GM12801 (cell line): ENCODE results near the gene POU1F1.

ENCODE experiments used
- TF ChIP-seq, protein P1 (sequence below): IDR thresholded peaks from one replicate; pipeline ENCODE4 v1.5.1; 2011; ENCODE audit warnings: control low read depth; ENCODE audit not compliant: insufficient read length; ENCODE audit errors: extremely low read depth

The POU1F1 gene, protein sequence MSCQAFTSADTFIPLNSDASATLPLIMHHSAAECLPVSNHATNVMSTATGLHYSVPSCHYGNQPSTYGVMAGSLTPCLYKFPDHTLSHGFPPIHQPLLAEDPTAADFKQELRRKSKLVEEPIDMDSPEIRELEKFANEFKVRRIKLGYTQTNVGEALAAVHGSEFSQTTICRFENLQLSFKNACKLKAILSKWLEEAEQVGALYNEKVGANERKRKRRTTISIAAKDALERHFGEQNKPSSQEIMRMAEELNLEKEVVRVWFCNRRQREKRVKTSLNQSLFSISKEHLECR

GRCh38 chr3:87276484-87276883, at the start of gene POU1F1:
Gene POU1F1, minus strand, starts transcription at chr3:87276584. Its CDS starts 122 bp downstream, at chr3:87276462.
- TF ChIP-seq, protein P1, sequence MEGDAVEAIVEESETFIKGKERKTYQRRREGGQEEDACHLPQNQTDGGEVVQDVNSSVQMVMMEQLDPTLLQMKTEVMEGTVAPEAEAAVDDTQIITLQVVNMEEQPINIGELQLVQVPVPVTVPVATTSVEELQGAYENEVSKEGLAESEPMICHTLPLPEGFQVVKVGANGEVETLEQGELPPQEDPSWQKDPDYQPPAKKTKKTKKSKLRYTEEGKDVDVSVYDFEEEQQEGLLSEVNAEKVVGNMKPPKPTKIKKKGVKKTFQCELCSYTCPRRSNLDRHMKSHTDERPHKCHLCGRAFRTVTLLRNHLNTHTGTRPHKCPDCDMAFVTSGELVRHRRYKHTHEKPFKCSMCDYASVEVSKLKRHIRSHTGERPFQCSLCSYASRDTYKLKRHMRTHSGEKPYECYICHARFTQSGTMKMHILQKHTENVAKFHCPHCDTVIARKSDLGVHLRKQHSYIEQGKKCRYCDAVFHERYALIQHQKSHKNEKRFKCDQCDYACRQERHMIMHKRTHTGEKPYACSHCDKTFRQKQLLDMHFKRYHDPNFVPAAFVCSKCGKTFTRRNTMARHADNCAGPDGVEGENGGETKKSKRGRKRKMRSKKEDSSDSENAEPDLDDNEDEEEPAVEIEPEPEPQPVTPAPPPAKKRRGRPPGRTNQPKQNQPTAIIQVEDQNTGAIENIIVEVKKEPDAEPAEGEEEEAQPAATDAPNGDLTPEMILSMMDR: no peak

DNA sequence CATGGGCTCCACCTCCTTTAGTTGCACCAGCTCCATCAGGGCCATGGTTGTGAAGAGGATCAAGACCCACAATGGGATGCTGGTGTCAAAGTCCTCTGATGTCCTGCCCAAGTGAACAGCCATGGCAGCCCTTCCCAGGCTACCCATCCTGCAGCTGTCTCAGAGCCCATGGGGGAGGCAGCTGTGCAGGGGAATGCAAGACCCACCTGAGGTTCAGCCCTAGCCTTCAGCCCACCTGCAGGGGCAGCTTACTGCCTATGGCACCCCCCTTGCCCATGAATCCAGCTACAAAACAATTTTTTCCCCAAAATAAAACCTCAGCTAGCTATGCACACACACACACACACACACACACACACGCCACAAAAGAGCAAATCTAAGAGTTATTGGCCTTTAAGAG, 48.2 kb upstream of the POU1F1 start:
- TF ChIP-seq, protein P1: no peak

DNA sequence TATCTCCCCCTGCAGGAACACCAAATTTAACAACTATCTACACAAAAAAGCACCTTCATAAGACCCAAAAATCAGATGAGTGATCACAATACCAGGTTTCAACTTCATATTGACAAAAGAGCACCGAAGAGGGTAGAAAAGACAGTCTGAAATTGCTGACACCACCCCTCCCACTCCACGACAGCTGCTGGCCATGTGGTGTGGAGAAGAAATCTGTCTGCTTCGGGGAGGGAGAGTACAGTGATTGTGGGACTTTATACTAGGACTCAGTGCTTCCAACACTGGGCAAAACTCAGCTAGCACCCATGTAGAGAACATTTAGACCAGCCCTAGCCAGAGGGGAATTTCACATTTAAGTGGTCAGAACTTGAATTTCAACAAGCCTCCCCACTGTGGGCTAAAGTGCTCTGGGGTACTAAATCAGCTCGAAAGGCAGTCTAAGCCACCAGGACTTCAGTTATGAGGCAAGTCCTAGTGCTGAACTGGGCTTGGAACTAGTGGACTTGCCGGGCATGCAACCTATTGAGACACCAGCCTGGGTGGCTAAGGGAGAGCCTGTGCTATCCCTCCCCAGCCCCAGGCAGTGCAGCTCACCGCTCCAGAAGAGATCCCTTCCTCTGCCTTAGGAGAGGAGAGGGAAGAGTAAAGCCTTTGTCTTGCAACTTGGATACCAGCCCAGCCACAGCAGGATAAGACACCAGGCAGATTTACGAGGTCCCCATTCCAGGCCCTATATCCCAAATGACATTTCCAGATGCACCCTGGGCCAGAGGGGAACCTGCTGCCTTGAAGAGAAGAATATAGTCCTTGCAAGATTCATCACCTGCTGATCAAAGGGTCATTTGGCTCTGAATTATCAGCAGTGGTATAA, 44.6 kb upstream of the POU1F1 start:
- TF ChIP-seq, protein P1: no peak

DNA sequence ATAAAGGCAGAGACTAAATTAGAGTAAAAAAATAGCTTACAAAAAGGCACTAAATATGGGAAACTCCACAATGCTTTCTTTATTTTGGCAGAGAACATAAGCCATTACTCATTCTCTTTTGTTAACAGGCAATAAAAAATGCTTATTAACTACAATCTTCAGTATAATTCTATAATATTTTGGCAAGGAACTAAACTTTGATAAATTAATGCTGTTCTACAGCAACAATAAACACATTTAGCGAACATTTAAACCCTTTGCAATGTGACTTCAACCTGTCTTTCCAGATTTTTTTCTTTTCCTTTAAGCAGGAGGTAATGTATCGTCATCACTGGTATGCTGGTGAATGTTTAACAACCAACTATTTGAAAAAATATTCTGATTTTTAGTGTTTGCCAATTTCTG, 42.2 kb upstream of the POU1F1 start:
- TF ChIP-seq, protein P1: no peak

GRCh38 chr3:87317779-87318178, 41.4 kb upstream of the POU1F1 start:
- TF ChIP-seq, protein P1: no peak

DNA sequence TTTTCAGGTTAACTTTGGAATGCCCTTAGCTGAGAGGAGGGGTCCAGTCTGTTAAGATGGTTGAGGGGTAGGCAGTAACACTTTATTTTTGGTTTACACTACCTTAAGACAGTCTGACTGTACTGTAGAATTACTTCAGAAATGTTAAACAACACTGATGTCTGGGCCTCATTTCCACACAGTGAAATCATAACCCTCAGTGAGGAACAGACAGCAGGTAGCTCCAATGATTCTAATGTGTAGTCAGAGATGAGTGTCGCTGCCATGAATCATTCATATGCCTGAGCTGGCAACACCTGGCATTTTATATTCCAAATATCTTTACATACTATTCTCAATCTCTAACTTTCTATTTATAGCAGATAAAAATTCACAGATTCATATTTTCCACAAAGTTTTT, 37.3 kb upstream of the POU1F1 start:
- TF ChIP-seq, protein P1: no peak

DNA sequence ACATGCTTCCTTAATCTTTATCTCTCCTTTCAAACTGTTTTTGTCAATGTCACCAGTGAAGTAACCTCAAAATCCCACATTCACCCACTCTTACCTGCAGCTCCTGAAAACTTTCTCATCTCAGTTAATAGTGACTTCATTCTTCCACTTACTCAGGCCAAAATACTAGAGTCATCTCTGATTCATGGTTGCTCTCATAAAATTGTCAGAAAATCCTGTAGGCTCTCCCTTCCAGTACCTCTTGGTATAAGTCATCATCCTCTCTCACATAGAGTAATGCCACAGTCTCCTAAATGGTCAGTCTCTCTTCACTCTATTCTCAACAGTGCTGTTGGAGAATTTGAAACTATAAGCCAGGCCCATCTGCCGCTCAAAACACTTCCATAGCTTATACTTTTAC, 34.9 kb upstream of the POU1F1 start:
- TF ChIP-seq, protein P1: no peak
